NCI-H2227 (cell line): ENCODE data around the gene TMED6.
A peak's percentile ranks its signal among the peaks of the same experiment; 100 is the strongest.

Source experiments
- DNase-seq: peaks from one replicate; lab custom pipeline; 2025; ENCODE audit not compliant: unreplicated experiment; lab: John Stamatoyannopoulos, UW

The TMED6 gene

GRCh38 chr16:69351309-69352027 is at the start of gene TMED6:
Gene TMED6 (minus strand): TSS chr16:69351786. CDS start chr16:69351753, 33 bp downstream.
- peak; percentile 32 for DNase-seq

GRCh38 chr16:69399361-69399760 is 47.8 kb upstream of the TMED6 start:
- DNase-seq: no peak

GRCh38 chr16:69397821-69398521 is 46.4 kb upstream of the TMED6 start:
- DNase-seq: peak; percentile 19

- DNase-seq: peak; percentile 85
Observed at GRCh38 chr16:69396187-69397061, 44.8 kb upstream of the TMED6 start.

- no peak for DNase-seq
Observed at GRCh38 chr16:69395859-69396186, 44.2 kb upstream of the TMED6 start.

GRCh38 chr16:69393898-69394849 is 42.6 kb upstream of the TMED6 start:
- DNase-seq: no peak

- no peak for DNase-seq
Observed at GRCh38 chr16:69386596-69386995, 35.0 kb upstream of the TMED6 start.

- no peak for DNase-seq
Observed at GRCh38 chr16:69384974-69385373, 33.4 kb upstream of the TMED6 start.

- no peak for DNase-seq
Observed at GRCh38 chr16:69382421-69382820, 30.8 kb upstream of the TMED6 start.

- no peak for DNase-seq
Observed at GRCh38 chr16:69381231-69381630, 29.6 kb upstream of the TMED6 start.

- no peak for DNase-seq
Observed at GRCh38 chr16:69378760-69379159, 27.2 kb upstream of the TMED6 start.

GRCh38 chr16:69378036-69378435 is 26.4 kb upstream of the TMED6 start:
- no peak for DNase-seq

- DNase-seq: no peak
Observed at GRCh38 chr16:69376393-69377059, 24.9 kb upstream of the TMED6 start.

GRCh38 chr16:69373019-69373418 is 21.4 kb upstream of the TMED6 start:
- DNase-seq: no peak

- DNase-seq: no peak
Observed at GRCh38 chr16:69371564-69371963, 20.0 kb upstream of the TMED6 start.

- DNase-seq: no peak
Observed at GRCh38 chr16:69368866-69369265, 17.3 kb upstream of the TMED6 start.

- DNase-seq: no peak
Observed at GRCh38 chr16:69367980-69368379, 16.4 kb upstream of the TMED6 start.

GRCh38 chr16:69366431-69366830 is 14.8 kb upstream of the TMED6 start:
- no peak for DNase-seq

GRCh38 chr16:69365901-69366300 is 14.3 kb upstream of the TMED6 start:
- DNase-seq: no peak

GRCh38 chr16:69364088-69364487 is 12.5 kb upstream of the TMED6 start:
- DNase-seq: no peak
